GM13977 (cell line): ENCODE measurements around the gene CHST15.

Experiments used
- DNase-seq: peaks from one replicate; pipeline ENCODE4 v3.0.0; 2012; ENCODE audit warnings: low spot score
- in situ Hi-C: fragments of 300-500 bp; cut with MboI; formaldehyde crosslinking; loops from one replicate; pipeline ENCODE4 v1.12.0; 2022; ENCODE audit warnings: low sequenced_read_pairs, low pct_unique_long_range_greater_than_20kb, mixed read lengths, inconsistent platforms; ENCODE audit not compliant: unreplicated experiment
- TF ChIP-seq, protein P1 (sequence below): IDR thresholded peaks from 2 replicates; pipeline ENCODE4 v1.5.1; 2012; ENCODE audit warnings: mild to moderate bottlenecking, control low read depth; ENCODE audit not compliant: insufficient read depth; ENCODE audit errors: extremely low read depth, missing control alignments

The CHST15 gene

DNA sequence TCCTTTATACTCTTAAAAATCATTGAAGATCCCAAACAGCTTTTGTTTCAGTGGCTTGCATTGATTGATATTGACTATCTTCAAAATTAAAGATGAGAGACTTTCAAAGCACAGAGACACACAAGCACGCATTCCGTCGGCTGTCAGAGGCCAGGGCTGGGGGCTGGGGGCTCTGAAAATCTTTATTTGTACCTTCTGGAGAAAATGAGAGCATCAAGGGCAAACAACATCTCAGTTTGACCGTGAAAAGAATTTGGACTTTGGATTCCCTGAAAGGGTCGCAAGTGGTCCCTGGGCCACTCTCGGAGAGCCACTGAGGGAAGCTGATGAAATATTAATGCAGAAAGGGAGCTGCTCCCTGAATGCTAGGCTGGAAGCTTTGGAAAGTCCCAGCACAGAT is 96.4 kb downstream of the CHST15 start:
- TF ChIP-seq, protein P1, sequence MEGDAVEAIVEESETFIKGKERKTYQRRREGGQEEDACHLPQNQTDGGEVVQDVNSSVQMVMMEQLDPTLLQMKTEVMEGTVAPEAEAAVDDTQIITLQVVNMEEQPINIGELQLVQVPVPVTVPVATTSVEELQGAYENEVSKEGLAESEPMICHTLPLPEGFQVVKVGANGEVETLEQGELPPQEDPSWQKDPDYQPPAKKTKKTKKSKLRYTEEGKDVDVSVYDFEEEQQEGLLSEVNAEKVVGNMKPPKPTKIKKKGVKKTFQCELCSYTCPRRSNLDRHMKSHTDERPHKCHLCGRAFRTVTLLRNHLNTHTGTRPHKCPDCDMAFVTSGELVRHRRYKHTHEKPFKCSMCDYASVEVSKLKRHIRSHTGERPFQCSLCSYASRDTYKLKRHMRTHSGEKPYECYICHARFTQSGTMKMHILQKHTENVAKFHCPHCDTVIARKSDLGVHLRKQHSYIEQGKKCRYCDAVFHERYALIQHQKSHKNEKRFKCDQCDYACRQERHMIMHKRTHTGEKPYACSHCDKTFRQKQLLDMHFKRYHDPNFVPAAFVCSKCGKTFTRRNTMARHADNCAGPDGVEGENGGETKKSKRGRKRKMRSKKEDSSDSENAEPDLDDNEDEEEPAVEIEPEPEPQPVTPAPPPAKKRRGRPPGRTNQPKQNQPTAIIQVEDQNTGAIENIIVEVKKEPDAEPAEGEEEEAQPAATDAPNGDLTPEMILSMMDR: no peak
- in situ Hi-C loops: no loop called here
- no peak for DNase-seq

DNA sequence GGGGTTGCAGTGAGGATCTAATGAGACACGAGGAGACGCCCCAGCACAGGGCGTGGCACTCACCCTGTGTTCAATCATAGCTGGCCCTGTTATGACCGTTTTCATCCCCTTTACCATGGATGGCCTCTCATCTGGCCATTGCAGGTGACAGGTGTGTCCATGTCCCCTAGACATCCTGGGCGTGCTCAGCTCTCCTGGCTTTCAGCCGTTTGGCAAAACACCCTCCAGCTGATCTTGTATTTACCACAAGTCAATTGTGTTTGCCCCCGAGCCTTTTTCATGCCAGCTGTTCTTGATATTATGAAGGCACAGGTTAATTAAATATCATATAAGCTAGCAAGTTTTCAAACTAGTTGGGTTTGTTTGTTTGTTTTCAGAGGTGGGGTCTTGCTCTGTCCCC is 97.1 kb downstream of the CHST15 start:
- DNase-seq: no peak
- TF ChIP-seq, protein P1: no peak
- in situ Hi-C loops: no loop called here

DNA sequence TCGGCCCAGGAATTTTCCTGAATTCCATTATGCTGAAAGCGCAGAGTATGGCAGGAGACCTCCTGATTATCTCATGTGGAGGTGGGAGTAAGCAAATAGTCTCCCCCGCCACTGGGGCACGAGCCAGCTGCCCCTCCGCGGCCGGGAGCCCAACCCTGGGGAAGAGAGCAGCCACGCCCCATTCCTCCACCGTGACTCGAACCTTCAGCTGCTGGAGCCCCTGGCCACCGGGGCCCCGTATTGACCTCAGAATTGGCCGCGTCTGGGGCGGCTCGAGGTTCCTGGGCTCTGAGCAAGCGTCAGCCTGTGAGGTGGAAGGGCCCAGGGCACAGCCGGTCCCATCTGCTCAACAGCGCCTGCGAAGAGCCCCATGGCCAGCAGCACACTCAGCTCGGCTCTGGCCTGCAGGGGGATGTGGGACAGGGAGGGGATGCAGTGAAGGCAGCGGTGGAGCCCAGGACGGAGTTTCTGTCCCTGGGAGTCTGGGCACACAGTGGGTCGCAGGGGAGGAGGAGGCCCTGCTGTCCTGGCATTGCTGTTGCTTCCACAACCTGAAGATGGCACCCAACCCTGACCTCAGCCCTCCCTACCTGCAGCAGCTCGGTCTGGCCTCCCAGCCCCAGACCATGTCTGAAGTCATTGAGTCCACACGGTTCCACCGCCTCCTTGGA is 97.8 kb downstream of the CHST15 start:
- TF ChIP-seq, protein P1: peak; percentile 67

DNA sequence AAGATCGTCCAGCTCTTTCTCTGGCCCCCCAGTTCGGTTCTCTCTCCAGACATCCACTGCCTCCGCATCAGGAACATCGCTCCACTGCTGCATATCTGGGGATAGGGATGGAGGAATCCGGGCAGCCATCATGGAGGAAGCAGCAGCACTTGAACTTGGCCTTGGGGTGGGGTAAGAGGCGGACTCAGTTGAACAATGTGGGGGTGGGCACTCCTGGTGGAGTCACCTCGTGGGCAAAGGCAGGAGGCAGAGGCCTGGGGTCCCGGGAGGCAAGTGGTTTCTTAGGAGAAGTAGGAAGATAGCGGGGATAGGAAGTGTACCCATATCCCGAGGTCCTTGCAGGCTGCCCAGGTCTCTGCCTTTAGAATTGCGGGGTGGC is 98.3 kb downstream of the CHST15 start:
- TF ChIP-seq, protein P1: no peak
- in situ Hi-C loops: no loop called here
- peak; percentile 33 for DNase-seq

More for the DNA sequence above, 97.8 kb downstream of the CHST15 start:
- peak; percentile 68 for DNase-seq
- in situ Hi-C loops: no loop called here

DNA sequence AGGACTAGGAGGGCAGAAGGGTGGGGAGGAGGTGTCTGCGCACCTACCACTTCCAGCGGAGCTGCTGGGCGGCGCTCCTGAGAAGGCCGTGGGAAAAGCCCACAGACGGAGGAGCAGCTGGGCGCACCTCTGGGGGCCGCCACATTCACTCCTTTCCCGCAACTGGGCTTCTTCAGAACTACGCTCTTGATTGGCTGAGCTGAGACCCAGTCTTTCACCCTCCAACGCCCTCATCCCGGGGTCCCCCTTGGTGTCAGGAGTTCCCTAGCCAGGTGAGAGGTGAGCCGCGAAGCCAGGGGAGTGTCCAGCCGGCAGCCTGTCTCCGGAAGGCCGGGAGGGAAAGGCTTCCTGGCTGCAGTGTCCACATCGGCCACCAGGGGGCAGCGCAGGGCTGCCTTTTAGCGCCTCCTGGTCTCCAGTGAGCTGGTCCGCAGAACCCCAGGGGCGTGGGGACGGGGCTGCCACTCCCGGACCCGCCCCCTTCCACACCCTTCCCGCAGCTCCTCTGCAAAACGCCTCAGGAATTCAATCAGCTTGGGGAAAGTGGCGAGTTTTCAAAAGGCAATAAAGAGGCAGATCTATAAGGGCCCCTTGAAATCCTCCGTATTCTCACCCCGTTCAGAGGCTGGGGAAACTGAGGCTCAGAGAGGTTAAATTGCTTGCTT is 98.8 kb downstream of the CHST15 start:
- TF ChIP-seq, protein P1: peak; percentile 98
- DNase-seq: peak; percentile 90
- in situ Hi-C loops: loop anchor here (5.0 kb wide), 1 partner anchor 393 kb away; no protein-coding TSS in a partner anchor

DNA sequence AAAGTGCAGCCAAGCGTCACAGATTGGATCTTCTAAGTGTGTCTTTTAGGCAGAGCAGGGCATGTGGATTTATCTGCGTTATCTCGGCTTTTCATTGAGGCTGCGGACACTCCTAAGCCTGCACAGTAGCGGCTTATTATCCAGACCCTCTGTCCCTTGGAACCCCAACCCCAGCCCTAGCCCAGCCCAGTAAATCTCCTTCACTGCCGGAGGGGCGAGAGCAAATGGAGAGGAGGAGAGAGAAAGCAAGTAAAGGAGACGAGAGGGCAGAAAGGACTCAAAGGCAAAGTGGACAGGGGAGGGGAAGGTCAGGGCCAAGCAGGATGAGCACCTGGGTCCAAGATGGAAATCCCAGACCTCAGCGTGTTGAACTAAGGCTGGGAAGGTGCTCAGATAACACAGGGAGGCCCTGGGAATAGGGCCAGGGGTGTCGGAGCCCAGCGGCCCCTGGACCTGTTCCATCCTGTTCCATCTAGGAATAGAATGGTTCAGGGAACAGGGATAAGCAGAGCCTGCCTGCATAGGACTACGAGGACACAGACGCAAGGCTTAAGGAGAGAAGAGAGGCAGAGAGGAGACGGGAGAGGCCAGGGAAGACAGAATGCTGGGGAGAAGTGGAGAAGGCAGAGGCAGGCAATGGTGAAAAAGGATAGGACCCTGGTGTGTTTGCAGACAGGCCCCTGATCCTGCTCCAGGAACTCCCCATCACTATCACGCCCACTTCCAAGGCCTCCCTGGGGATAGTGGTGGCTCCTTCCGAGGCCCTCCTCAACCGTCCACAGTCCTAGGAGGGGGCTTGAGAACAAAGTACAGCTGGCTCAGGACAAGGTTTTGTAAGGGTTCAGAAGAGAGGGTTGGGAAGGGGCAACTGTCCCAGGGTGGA is 99.6 kb downstream of the CHST15 start:
- in situ Hi-C loops: loop anchor here (5.0 kb wide), 1 partner anchor 394 kb away; no protein-coding TSS in a partner anchor
- peak; percentile 19 for DNase-seq

More for the DNA sequence above, 99.6 kb downstream of the CHST15 start:
- TF ChIP-seq, protein P1: no peak
